ENCODE measurements around the gene CCDC178.

The CCDC178 gene

DNA sequence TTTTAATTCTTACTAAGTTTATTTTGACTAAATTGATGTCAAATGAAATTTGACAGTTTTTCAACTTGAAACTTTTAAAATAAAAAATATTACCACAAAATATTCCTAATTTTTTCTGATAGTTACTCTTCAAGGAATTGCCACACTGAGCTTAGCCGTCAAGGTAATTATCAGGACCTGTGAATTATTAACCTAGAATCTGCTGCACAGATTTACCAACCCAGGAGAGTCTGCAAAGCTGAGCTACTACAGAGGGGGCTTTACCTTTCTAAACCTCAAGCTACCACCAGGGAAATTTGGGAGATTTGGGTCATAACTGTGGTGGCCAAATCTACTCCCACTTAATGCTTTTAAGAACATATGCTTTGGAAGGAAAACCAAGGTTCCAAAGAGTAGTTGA is 324.6 kb downstream of the CCDC178 start:
- DNase-seq = no peak

DNA sequence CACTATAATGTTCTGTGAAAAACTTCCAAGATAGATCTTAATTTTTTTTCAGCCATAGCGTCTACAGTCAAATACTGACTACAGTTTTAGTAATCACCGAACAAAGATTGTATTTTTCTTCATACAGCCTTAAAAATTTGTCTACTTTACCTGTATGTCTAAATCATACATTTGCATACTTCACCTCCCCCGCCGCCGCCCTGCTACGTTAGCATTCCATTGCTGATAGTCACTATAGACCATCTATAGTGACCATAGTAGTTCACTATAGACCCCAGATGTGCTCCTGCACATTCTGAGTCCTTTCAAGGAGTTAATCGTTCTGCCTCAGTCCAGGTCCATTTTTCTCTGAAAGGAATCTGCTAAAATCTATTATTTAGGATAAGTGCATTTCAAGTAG is 325.0 kb downstream of the CCDC178 start:
- DNase-seq = no peak

DNA sequence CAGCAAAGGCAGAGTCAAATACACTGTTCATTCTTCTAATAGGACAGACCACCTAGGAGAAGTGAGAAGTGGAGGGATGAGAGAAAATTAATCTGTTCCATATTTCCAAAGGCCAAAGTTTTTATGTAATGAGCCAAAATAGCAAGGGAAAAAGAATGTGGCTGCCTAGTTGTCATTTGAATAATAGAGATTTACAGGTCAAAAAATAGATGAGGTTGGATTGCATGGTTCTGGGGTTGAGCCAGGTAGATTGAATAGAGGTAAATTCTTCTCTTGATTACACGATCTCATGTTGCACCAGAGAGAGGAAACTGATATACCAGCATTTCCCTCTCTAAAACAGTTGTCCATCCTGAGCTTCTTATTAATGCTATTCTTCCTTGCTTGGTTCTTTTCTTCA is 325.8 kb downstream of the CCDC178 start:
- no peak for DNase-seq

DNA sequence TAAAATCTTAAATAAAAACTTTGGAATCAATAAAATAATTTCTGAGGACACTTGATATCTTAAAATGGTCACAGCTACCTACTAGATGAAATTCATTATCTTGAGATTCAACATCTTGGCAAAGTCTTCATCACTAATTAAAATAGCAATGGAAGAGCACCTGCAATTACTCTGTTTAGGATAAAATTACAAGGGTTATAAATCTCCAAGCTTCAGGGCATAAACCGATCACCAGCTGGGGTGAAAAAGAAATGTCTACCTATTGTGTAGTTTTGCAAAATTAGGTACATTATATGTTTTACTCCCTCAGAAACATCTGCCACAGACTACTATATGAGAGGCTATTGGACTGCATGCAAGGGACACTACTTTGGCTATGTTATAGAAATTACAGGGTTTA is 327.1 kb downstream of the CCDC178 start:
- DNase-seq = no peak

DNA sequence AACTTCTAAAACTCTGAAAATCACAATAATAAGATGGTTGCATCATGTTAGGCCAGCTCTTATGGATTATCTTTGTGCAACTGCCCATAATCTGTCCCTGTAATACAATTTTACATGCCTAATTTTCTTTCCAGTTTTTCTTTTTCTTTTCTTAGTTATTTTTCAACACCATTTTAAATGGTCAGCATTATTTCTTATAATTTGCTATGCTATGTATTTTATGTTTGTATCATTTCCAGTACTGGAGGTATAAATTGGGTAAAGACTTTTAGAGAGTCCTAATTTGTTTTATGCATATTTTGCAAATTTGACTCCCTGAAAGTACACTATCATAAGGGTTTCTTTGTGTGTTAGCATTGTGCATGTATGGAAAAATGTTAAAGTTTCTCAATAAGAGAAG is 333.0 kb downstream of the CCDC178 start:
- no peak for DNase-seq

DNA sequence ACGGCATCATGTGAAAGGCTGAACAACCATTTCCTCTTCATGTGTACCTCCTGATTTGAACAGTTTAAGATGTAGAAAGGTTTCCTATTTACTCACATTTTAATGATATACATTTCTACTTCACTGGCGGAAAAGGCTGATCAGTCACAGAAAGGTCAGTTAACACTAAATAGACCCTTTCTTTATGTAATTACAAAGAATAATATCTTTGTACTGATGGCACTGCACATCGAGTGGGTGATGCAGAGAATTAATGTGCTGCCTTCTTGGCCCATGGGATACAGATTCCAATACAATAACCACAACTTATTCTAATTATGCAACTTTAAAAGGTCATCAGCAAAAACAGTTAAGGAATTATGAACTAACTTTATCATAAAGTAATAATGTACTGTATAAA is 339.2 kb downstream of the CCDC178 start:
- no peak for DNase-seq

DNA sequence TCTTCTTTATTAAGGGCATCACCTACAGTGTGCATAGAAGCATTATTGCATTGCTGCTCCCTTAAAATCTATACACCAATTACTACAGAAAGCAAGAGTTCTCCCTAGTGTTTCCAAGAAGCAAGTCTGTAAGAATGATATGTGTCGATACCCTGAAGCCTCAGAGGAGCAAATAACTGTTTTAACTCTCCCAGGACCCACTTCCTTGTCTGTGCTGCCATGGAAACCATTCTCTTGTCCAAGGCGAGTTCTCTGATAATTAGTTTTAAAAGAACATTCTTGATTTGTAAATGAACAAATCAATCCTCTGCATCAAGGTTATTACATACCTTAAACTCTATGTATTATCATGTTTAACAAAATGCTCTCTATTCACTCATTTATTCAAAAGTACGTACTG is 340.9 kb downstream of the CCDC178 start:
- no peak for DNase-seq

DNA sequence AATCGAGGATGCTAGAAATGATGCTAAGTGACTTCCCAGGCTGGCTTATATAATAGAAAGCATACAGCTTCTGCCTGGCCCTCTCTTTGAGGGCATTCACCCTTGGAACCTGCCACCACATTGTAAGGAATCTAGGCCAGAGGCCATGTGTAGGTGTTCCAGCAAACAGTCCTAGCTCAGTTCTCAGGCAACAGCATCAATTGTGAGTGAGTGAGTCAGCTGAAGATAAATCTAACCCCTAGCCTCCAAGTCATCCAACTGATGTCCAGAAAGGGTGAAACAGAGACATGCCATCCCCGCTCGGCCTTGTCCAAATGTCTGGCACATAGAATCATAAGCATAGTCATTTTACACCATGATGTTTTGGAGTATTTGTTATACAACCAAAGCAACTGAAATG is 343.4 kb downstream of the CCDC178 start:
- DNase-seq = no peak

DNA sequence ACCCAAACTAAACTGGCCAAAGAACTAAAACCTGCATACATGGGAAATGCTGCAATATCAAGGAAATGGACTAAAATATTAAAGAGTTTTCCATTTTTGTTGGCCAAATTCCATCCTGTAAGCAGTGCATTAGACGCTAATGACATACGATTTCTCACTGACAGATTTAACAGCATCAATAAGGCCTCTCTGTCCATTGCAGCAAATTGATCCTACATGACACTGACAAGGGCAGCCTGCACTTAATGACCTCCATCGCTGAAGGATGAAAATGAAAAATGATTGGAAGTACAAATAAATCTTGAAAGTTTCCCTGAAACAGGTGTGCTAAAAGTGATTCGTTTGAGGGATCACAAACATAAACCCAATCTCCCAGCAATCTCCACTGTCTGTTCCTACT is 350.1 kb downstream of the CCDC178 start:
- no peak for DNase-seq

DNA sequence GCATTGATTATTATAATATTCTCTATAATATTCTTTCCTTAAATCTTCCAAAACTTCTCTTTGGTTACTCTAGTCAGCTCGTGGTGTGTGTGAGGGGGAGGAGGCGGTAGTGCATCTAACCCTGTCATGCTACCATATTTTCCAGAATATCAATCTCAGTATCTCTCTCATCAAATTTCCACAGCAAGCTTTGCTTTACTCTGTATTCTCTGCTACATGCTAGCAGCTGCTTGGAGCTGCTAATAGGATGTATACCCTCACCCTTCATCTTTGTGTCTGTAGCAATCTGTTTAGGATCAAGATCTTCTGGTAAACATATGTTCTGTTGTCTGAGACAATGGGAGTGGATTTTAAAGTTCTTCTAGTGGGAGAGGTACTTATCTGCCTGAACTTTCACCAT is 363.9 kb downstream of the CCDC178 start:
- no peak for DNase-seq

DNA sequence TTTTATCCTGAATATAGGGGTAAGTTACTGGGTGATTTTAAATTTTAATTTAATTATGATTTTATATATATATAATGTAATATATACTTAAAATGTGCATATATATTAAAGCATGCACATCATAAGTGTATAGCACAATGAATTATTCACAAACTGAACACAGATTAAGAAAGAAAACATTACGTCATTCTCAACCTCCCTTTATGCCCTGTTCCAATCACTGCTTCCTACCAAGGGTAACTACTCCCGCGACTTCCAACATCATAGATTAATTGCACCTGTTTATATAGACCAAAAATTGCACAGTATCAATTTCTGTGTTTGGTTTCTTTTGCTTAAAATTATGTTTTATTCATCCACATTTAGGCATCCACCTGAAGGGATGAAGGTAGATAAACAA is 366.4 kb downstream of the CCDC178 start:
- no peak for DNase-seq

DNA sequence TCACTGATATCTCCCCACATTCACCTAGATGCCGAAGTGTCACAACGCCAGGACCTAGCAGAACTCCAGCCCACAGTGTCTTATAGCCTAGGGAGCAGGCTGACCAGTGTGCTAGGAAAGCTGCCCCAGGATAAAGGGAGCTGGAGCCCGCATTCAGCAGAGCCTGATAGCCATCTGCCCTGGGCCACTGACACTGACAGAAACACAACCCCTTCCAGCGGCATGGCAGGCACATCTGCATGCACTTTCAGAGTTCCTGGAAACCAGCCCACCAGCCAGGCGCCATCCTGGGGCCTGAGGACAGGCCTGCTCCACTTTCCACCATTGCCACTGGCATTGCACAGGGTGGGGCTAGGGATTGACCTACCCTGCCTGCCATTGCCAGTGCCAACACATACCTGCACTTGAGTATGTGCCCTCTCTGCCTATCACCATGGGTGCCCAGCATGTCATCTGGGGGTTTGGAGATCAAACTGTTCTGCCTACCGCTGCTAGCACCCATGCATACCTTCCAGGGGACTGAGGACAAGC is 377.6 kb downstream of the CCDC178 start:
- DNase-seq = no peak

DNA sequence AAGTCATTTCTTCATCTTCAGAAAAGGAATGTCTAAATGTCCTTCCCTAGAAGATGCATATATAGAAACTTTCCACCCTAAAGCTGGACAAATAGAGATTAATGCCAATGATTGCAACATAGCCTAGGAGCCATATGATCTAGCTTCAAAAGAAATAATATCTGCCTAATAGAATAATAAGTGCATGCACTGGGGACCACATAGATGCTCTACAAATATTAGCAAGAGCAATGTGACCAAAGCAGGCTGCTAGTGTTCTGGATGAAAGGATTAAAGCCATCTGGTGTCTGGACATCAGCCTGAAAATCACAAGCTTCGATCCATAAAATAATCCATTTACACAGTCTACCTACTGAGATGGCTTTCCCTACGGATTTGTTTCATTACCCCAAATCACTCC is 387.6 kb downstream of the CCDC178 start:
- DNase-seq = no peak

DNA sequence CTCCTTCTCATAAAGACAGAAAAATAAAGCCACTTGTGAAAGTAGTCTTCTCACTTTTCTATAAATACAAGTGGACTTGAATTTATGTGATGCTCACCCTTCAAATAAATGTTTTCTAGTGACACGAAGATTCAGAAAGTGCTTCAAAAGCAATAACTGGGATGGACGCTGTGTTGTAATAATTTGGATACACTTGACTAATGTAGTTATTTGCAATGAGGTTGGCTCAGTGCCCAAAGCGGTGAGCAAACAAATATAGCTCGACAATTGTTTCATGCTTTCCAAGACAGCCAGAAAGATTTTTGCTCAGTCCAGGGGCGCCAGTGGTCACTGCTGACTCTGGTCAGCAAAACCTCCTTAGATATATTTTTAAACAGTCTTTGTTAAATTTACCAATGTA is 389.1 kb downstream of the CCDC178 start:
- no peak for DNase-seq

DNA sequence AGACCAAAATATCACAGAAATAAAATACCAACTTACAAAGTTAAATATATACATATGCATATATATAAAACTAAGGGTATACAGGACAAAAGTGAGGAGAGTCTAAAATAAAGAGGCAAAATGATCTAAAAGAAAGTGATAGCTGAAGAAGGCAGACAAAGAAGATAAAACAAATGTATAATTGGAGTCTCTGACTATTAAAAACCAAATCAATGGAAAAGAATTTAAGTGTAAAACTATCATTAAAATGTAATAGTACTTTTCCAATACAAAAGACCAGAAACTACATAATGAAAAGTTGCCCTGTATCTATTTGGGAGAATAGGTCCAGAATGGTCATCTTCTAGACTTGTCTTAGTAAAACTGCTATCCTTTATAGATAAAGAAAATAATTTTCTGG is 400.3 kb downstream of the CCDC178 start:
- DNase-seq = no peak

DNA sequence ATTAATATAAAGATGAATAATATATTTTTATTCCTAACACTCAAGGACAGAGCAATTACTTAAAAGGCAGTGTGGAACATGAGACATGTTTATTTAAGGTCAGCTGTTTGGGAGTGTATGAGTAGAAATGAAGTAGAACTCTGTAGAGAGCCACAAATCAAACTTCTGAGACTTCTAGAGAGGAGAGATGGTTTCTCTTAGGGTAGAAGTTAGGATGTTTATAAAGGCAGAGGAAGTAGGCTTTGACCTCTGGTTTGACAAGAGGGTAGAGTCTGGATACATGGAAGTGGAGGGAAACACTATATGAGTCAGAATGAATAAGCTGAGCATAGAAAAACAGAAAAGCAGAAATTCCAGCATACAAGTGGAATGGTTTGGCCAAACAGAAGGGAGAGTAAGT is 405.6 kb downstream of the CCDC178 start:
- DNase-seq = no peak

DNA sequence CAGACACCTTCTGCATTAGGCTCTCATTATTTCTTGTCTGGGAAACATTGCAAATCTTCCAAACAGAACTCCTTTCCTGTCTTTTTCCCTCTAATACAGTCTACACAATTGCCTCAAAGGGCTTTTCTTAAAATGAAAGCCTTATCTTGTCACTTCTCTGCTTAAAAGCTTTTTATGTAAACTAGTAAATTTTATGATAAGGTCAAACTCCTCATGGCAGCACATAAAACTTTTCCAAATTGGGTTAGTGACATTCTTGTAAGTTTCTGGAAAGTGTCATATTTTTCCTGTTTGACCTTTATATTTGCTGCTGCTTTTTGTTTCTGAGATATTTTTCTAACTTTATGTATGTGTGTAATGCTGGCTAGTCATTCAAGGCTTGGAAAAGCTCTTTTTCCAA is 406.3 kb downstream of the CCDC178 start:
- DNase-seq = no peak

DNA sequence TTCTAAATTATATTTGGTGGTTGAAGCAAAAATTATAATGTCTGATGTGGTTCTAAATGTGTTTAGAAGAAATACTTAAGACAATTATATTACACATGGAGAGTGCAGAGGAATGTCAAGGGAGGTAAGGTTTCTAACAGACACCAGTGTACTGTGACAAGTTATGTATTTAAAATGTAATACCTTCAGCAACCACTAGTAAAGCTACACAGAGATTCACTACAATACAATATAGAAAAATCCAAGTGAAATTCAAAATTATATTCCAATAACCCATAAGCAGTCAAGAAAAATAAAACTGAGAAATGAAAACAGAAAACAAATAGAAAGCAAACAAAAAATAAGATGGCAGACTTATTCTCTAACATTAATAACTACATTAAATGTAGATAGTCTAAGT is 418.2 kb downstream of the CCDC178 start:
- DNase-seq = no peak

DNA sequence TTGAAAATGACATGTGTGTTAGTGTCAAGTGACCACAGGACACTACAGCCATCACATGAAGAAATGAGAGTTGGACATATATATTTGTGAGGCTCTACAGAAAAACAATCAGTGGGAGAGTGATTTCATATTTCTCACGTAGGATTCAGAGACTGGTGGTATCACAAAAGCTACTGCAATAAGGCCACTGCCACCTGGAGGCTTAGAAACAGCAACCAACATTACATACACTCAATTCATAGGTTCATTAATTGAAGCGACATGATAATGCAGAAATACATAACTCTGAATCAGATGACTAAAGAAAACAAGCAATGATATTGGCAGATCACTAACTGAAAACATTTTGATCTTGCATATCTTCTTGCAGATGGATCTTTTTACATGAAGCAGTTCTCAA is 419.6 kb downstream of the CCDC178 start:
- no peak for DNase-seq

DNA sequence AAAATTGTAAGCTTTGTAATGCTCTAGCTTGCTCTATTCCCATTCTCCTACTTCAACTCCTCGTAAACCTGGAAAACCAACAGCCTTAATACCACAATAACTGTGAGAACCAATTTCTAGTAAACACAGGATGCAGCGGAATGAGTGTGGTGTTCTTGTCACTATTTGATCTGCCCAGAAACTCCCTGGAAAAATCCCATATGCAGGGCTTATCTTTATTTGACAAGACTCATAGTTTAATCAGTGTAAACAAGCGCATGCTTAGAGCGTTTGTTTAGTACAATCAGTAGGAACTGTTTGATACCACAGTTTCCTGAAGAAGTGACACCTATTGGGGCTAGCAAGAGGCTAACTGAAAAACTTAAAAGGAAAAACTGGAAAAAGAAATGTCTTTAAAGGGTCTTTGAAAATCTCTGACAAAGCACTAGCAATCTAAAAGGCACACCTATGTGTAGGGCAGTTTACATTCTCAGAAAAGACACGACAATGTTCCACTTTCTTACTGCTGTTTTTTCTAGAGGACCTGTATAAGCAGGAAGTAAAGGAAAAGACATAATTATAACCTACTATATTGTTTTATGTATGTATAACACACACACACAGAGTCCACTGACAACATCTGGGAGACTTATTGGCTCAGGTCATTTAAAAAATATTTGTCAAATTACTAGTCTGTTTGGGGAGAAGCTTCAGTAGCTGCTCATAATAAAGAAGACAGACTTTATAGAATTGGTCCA is 426.3 kb downstream of the CCDC178 start:
- DNase-seq = no peak

DNA sequence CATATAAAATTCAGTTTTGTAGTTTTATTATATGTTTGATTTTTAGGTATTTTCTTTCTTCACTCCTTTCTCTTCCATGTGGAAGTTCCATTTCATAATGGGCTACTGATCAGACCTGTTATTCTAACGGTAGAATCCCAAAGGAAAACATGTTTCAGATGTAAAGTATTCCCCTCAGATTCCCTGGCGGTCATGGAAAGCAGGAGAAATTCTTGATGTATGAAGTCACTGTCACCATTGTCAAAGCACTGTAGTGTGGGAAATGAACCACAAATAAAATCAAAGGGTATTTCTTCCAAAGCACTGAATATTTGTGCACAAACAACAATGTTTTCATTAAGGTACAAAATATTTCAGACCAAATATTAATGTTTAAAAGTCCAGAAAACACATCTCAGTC is 430.4 kb downstream of the CCDC178 start:
- DNase-seq = no peak

DNA sequence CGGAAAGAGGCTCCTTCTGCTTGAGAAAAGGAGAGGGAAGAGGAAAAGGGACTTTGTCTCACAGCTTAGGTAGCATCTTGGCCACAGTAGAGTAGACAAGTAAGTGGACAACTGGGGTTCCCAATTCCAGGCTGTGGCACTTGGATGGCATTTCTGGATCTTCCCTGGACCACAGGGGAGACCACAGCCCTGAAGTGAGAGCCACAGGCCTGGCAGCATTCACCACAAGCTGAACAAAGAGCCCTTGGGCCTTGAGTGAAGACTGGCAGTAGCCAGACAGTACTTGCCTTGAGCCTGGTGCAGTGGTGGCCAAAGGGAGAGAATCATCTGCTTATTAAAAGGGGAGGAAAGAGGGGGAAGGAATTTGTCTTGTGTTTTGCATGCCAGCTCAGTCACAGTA is 441.6 kb downstream of the CCDC178 start:
- no peak for DNase-seq

DNA sequence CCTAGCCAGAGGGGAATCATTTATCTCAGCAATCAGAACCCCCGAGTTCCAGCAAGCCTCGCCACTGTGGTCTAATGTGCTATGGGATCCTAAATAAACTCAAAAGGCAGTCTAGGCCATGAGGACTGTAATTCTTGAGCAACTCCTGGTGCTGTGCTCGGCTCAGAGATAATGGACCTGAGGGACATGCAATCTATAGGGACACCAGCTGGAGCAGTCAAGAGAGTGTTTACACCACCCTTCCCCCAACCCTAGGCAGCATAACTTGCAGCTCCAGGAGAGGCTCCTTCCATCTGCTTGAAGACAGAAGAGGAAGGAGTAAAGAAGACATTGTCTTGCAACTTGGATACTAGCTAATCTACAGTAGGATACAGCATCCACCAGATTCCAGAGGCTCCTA is 442.2 kb downstream of the CCDC178 start:
- no peak for DNase-seq

DNA sequence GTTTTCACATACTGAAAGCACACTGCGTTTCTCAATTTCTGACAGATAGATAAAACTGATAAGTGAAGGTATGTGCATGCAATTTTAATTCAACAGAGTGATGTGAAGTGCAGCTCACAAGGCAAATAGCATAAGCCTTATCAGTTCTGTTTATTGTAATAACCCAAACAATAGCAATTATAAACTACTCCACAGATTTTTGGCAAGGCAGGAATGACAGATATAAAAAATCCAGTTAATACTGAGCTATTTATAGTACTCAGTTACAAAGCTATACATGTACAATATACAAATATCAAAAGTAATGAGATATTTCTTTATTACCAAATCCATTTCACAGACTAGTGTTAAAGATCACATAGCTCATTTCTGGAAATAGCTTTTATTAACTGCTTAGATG is 456.8 kb downstream of the CCDC178 start:
- DNase-seq = no peak

DNA sequence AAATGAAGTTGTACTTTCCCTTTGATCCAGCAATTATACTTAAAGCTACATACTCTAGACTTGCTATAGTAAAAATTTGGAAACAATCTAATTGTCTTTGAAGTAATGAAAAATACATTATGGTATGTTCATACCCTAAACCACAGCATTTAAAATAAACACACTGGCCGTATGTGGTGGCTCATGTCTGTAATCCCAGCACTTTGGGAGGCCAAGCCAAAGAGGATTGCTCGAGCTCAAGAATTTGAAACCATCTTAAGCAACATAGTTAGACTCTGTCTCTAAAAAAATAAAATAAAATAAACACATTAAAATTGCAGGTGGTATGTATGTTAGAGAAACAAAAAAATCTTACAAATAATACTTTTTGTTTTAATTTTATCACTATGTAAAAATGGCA is 459.6 kb downstream of the CCDC178 start:
- no peak for DNase-seq
